C4-2B (cell line): ENCODE measurements around the gene LRRC56.

ENCODE experiments used
- CTCF ChIP-seq: fragments of 450-650 bp; conservative IDR thresholded peaks from 2 replicates; pipeline ENCODE4 v1.5.1; 2017; ENCODE audit warnings: mild to moderate bottlenecking
- ZFX ChIP-seq: fragments of 450-650 bp; IDR thresholded peaks from 2 replicates; pipeline ENCODE4 v1.6.1; 2017

GRCh38 chr11:553988-554340 is 16.6 kb downstream of the LRRC56 start:
- TF ChIP-seq CTCF: no peak
- TF ChIP-seq ZFX: no peak
